ENCODE data around the gene CRABP1. TPM values are rescaled to one million over a fixed set of nuclear protein-coding genes. Genes with fewer than 3 reads are reported as not detected.
"Not testable (repeated sequence)": the region's sequence is repeated elsewhere in the genome, so short reads cannot be mapped to it uniquely, and the experiment has no call there.

Gene CRABP1
- total and polyA plus RNA-seq, 9 donors: 0.40 to 2.7 (median 0.56) TPM; not detected in 6

GRCh38 chr15:78369161-78369560 is 29.0 kb downstream of the CRABP1 start:
- Histone ChIP-seq H3K4me3 (no peak overlapping the region), H3K27ac (no peak overlapping the region), H3K27me3 (no peaks in the 10 kb centered on the region), H3K4me1 (ENCODE audit: insufficient read depth) (no peaks in the 10 kb centered on the region), H3K36me3 (no peaks in the 10 kb centered on the region), H3K9me3 (no peaks in the 10 kb centered on the region)
- intact Hi-C loops (cut with DNase I): no loop called here
- DNase-seq: no peak
- TF ChIP-seq CTCF (IDR thresholded peaks at IDR 0.05) (no peak), POLR2A (IDR thresholded peaks at IDR 0.05) (no peak), EP300 (IDR thresholded peaks at IDR 0.05) (no peak)
- 71 to 83% (median 77%) methylated on average over 3 of the region's 3 CpGs for WGBS, 3 donors

DNA sequence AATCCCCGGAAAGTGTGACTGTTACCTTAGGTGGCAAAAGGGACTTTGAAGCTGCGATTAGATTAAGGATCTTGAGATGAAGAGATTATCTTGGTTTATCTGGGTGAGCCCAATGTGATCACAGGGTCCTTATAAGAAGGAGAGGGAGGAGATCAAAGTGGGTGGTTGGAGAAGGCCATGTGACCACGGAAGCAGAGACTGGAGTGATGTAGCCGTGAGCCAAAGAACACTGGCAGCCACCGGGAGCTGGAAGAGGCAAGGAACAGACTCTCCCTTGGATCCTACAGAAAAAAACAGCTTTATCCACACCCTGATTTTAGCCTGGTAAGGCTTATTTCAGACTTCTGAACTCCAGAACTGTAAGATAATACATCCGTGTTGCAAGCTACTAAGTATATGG is 29.9 kb downstream of the CRABP1 start:
- no peak for DNase-seq
- WGBS, 3 donors: 75 to 81% (median 78%) methylated on average over 6 of the region's 6 CpGs
- Histone ChIP-seq H3K36me3 (no peaks in the 10 kb centered on the region), H3K27me3 (no peaks in the 10 kb centered on the region), H3K4me3 (no peak overlapping the region), H3K9me3 (no peaks in the 10 kb centered on the region), H3K4me1 (ENCODE audit: insufficient read depth) (no peaks in the 10 kb centered on the region), H3K27ac (no peak overlapping the region)
- intact Hi-C loops (cut with DNase I): no loop called here
- TF ChIP-seq POLR2A (IDR thresholded peaks at IDR 0.05) (no peak), CTCF (IDR thresholded peaks at IDR 0.05) (no peak), EP300 (IDR thresholded peaks at IDR 0.05) (no peak)

DNA sequence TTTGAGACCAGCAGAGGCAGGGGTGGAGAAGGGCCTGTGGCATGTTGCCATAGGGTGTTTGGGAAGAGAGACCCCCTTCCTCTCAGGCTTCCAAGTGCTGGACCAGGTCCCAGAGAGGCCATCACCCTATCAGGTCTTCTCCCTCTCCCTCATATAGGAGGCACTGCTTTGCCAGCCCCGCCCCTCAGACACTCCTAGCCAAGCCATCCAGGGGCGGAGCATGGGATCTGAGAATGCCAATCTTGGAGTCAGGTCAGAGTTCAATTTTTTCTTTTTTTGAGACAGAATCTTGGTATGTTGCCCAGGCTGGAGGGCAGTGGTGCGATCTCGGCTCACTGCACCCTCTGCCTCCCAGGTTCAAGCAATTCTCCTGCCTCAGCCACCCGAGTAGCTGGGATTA is 32.7 kb downstream of the CRABP1 start:
- Histone ChIP-seq H3K9me3 (no peaks in the 10 kb centered on the region), H3K27ac (no peak overlapping the region), H3K27me3 (no peaks in the 10 kb centered on the region), H3K4me1 (ENCODE audit: insufficient read depth) (no peaks in the 10 kb centered on the region), H3K36me3 (no peaks in the 10 kb centered on the region), H3K4me3 (no peak overlapping the region)
- no peak for DNase-seq
- no peak for TF ChIP-seq POLR2A (IDR thresholded peaks at IDR 0.05)
- no peak for TF ChIP-seq CTCF (IDR thresholded peaks at IDR 0.05)
- no peak for TF ChIP-seq EP300 (IDR thresholded peaks at IDR 0.05)
- WGBS, 3 donors: 75 to 84% (median 75%) methylated on average over 5 of the region's 5 CpGs
- intact Hi-C loops (cut with DNase I): no loop called here

GRCh38 chr15:78374436-78375393 is 34.6 kb downstream of the CRABP1 start:
- no peak for TF ChIP-seq EP300 (IDR thresholded peaks at IDR 0.05)
- no peak for TF ChIP-seq POLR2A (IDR thresholded peaks at IDR 0.05)
- no peak for TF ChIP-seq CTCF (IDR thresholded peaks at IDR 0.05)
- 58 to 65% (median 61%) methylated on average over 14 of the region's 14 CpGs for WGBS, 3 donors
- Histone ChIP-seq H3K36me3 (no peaks in the 10 kb centered on the region), H3K4me3 (no peak overlapping the region), H3K27me3 (no peaks in the 10 kb centered on the region), H3K27ac (no peak overlapping the region), H3K4me1 (ENCODE audit: insufficient read depth) (no peaks in the 10 kb centered on the region), H3K9me3 (no peaks in the 10 kb centered on the region)
- intact Hi-C loops (cut with DNase I): no loop called here
- DNase-seq: no peak

DNA sequence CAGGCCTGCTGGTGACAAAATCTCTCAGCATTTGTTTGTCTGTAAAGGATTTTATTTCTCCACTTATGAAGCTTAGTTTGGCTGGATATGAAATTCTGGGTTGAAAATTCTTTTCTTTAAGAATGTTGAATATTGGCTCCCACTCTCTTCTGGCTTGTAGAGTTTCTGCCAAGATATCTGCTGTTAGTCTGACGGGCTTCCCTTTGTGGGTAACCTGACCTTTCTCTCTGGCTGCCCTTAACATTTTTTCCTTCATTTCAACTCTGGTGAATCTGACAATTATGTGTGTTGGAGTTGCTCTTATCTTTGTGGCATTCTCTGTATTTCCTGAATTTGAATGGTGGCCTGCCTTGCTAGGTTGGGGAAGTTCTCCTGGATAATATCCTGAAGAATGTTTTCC is 40.0 kb downstream of the CRABP1 start:
- DNase-seq; intact Hi-C loops (cut with DNase I); H3K9me3 ChIP-seq; H3K36me3 ChIP-seq; H3K4me1 ChIP-seq (ENCODE audit: insufficient read depth); H3K27me3 ChIP-seq; H3K4me3 ChIP-seq; H3K27ac ChIP-seq: not testable (repeated sequence)
- 7 to 11% (median 9%) methylated on average over 1 of the region's 1 CpG for whole genome bisulfite sequencing, 3 donors

Measured in ovary (tissue), 9 donors.